Activated naive CD4-positive, alpha-beta T cell treated with Interleukin-2 at 50 U/mL for 16 hours (primary cell): ENCODE results near the gene TLL2.
A peak's percentile ranks its signal among the peaks of the same experiment; 100 is the strongest.
"Not testable (repeated sequence)": the region's sequence is repeated elsewhere in the genome, so short reads cannot be mapped to it uniquely, and the experiment has no call there.

Experiments used
- DNase-seq: peaks from one replicate; pipeline ENCODE4 v3.0.0-alpha.2; 2020

TLL2 gene

GRCh38 chr10:96513698-96514561, at the start of gene TLL2:
TSS of gene TLL2 (minus strand) at chr10:96513926. CDS start at chr10:96513685, 241 bp downstream.
- peak; percentile 64 for DNase-seq

DNA sequence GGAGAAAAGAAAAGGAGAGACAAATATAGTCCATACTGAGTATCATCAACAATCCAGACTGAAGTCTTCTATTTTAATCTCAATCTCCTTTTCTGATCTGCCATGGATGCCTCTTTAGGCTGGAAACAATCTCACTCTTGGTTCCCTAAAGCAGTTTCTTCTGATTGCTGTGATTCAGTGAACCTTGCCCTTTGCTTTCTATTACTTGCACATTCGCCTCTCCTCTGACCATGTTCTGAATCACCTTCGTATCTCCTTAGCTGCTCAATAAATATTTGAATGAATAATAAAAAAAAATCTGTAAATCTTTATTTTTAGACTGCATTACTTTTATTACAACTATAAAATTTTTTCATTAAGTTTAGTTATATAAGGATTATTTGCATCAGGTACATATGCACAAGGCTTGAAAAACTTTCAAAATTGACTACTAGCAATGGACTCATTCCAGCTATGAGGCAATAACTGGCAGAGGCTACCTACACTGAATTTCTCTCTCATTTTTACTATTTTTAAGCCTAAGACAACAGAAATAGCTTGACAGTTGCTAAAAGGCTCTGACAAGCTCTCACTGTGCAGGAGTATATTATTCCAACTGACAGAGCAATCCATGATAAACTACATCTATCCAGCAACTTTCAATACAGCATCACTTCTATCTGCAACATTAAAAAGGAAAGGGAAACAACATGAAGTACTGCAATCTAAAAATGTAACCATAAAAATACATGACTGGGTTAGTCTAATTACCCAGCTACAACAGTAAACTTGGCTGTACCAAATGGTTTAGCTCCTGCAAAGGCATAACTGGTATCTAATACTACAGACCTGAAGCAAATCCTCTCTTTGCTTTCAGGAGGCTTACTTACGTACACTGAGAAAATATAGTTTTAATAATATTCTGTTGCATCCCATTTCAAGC, 47.5 kb upstream of the TLL2 start:
- DNase-seq, result no peak

- DNase-seq, result no peak
Observed at GRCh38 chr10:96560489-96560888, 46.8 kb upstream of the TLL2 start.

DNA sequence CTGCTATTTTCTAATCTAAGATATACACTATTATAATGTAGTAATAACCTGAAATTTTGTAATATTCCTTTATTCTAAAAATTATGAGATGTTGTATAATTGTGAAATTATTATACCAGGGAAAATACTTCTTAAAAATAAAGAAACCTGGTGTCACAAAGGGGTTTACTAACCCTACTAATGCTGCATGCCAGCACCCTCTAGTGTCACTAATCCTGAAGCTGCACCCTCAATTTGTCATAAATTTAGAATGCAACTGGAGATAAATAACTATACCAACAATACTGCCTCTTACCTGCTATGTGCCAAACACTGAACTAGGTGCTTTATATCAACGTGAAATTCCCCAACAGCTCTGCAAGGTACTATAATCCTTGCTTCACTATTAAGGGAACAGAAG, 42.3 kb upstream of the TLL2 start:
- no peak for DNase-seq

DNA sequence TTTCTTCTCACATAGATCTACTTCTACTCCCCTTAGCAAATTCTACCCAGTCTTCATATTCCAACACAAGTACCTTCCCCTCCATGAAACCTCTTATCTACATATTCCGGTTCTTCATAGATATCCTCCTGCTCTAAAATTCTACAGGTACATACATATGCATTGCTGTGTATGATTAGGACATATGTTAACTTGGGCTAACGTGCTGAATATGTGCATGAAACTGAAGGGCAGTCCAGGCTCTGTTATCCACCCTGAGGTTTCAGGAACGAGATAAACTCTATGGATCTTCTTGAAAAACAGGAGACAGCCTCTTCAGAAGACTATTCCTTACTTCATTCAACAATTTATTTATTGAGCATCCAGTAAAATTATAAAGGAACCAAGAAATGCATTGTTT, 41.6 kb upstream of the TLL2 start:
- no peak for DNase-seq

- no peak for DNase-seq
Observed at GRCh38 chr10:96548589-96548988, 34.9 kb upstream of the TLL2 start.

- not testable (repeated sequence) for DNase-seq
Observed at GRCh38 chr10:96545558-96545957, 31.8 kb upstream of the TLL2 start.

- no peak for DNase-seq
Observed at GRCh38 chr10:96541921-96542320, 28.2 kb upstream of the TLL2 start.

GRCh38 chr10:96540240-96540639, 26.5 kb upstream of the TLL2 start:
- no peak for DNase-seq

DNA sequence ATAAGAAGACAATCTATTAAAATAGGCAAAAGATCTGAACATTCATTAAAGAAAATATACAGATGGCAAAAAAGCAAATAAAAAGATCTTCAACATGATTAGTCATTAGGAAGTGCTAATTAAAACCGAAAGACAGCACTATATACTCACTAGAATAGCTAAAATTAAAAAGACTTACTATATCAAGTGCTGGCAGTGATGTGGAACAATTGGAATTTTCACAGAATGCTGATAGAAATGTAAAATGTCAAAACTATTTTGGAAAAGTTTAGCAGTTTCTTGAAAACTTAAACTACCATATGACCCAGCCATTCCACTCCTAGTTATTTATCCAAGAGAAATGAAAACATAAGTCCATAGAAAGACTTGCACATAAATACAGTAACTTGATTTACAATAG, 25.0 kb upstream of the TLL2 start:
- no peak for DNase-seq

GRCh38 chr10:96536129-96536528, 22.4 kb upstream of the TLL2 start:
- no peak for DNase-seq

DNA sequence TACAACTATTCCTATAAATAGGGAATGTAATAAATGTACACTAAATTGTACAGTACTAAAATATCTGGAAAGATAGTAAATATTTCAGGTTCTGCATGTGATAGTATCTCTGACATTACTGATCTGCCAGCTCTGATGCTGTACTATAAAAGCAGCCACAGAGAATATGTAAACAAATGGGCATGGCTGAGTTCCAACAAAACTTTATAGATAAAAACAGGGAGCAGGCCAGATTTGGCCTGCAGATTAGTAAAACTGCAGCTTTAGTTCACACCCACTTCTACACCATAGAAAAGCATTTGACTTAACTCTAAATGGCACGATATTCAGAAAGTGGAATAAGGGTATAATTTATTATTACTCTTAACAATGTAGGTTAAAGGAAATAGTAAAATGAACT, 18.8 kb upstream of the TLL2 start:
- DNase-seq, result no peak

DNA sequence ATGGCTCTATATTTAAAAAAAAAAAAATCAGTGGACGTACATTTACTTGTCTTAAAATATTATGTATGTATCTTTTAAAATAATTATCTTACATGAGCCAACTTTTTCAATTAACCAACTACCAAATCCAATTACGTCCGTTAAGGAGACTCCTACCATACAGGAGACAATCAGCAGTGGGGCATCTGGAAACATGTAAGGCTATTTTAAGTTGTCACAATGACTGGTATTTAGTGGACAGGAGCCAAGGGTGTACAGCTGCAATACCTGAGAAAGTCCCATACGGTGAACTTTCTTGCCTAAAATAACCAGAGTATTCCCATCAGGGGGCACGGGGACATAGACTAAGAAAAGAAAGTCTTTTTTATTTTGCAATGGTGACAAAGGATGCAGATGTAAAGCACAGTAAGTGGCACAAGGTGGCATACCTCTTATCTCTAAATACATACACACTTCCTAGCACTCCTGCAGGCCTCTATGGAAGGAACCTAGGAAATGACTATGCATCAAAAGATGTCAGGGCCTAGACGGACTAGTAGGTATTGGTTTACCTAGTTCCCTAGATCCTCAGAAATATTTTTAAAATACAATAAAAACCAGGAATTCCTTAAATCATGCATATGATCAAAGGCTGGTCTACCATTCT, 16.0 kb upstream of the TLL2 start:
- DNase-seq, result no peak

- DNase-seq, result no peak
Observed at GRCh38 chr10:96524741-96525140, 11.0 kb upstream of the TLL2 start.

- no peak for DNase-seq
Observed at GRCh38 chr10:96517284-96517683, 3.6 kb upstream of the TLL2 start.

GRCh38 chr10:96516337-96516736, 2.6 kb upstream of the TLL2 start:
- DNase-seq, result no peak

DNA sequence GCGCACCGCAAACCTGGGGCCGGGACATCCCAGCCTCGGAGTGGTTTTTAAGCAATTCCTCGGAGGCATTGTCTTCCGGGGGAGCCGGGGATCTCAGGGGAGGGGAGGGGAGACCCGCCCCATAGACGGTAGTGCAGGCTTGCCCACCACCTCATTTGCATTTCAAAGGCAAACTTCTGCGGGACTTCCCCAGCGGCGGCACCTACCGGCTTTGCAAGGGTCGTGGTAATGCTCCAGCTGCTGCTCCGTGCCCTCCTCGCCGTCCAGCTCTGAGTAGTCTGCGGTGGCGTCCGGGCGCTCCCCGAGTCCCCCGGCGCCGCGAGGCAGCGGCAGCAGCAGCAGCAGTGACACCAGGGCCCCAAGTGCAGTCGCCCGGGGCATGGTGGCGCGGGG, 425 bp downstream of the TLL2 start:
- DNase-seq, result peak; percentile 36

DNA sequence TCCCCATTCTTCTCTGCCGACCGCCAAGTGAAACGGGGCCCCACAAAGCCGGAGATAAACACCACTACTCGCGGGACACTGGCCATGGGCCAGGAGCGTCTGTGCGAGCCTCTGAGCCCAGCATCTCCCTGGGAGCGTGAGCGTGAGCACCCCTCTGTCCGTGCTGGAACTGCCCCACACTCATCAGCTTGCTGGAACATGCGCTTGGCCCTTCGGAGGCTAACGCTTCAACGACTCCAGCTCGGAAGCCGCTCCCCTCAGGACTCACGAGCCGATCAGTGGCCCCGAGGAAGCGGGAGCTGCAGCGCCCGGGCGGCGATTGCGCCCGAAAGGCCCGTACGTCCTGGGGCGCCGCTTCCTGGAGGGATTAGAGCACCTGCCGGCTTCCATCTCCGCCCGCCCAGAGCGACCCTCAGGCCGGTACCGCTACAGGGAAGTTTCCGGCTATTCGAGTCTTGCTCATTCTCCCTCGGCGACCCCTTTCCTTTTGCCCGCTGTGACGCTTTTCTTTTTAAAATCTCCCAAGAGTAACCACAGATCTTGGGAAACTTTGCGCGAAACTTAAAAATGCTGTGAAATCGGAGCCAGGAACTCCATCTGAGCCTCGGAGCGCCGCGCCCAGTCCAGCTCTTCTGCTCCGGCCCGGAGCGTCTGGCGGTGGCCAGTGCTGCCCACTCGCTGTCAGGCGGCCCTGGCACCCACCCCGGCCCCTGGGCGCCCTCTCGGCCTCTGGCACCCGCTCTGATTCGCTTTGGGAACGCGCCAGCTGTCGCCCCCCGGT, 1.0 kb downstream of the TLL2 start:
- peak; percentile 10 for DNase-seq

DNA sequence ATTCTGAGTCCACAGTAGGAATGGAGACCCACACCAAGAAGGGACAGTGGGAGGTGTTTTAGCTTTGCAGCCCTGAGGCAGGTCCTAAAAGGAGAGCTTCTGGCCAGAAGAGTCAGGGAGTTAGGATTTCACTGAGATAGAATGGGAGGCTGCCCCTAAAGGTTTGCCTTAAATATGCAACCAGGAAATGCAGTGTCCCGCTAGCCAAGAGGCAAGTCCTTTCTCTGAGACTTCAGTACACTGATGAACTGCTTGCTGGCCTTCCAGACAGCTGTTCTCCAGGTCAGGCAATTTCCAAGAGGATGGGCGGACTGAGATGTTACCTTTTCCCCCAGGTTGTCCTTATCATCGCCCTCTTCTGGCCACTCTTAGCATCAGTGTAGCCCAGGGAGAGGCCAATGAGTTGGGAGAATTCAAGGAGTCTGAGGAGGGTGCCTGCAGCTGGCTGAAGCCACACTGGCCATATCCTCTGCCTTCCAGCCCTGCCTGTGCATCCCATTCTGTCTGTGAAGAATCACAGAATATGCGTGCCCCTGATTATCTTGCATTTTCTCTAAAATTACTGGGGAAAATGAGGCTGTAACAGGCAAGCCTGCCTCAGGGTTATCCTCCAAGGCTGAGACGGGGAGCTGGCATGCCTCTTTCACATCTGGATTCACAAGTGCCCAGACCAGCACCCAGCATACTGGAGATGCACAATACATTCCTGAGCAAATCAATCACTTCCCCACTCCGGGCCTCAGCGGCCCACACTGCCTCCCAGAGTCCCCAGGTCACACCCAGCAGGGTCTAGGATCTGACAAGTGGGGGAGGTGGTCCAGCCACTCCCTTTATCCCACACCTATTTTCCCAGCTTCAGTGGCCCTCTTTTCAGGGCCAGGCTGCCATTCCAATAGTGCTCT, 2.4 kb downstream of the TLL2 start:
- DNase-seq, result peak; percentile 10

- no peak for DNase-seq
Observed at GRCh38 chr10:96509017-96509641, 4.6 kb downstream of the TLL2 start.

- no peak for DNase-seq
Observed at GRCh38 chr10:96507044-96507443, 6.7 kb downstream of the TLL2 start.
